HCT116 (cell line): Measurements from ENCODE around the gene CCDC69.

Source experiments
- CEBPB ChIP-seq: IDR thresholded peaks from 2 replicates; pipeline ENCODE4 v1.6.1; 2012; ENCODE audit warnings: low read depth
- EGR1 ChIP-seq: IDR thresholded peaks from 2 replicates; pipeline ENCODE4 v1.6.1; 2012; ENCODE audit warnings: low read depth
- EZH2 ChIP-seq: fragments of 200-600 bp; sonication (generic); IDR thresholded peaks from 2 replicates; pipeline ENCODE4 v1.6.1; 2017; ENCODE audit warnings: antibody characterized with exemption, mixed run types
- POLR2A ChIP-seq: IDR thresholded peaks from 2 replicates; pipeline ENCODE4 v1.7.0; 2011; ENCODE audit warnings: borderline replicate concordance; ENCODE audit not compliant: insufficient read depth, insufficient read length; ENCODE audit errors: extremely low read depth
- POLR2AphosphoS5 ChIP-seq: IDR thresholded peaks from 2 replicates; pipeline ENCODE4 v1.6.1; 2011; ENCODE audit warnings: mild to moderate bottlenecking, low read depth, low read length, moderate library complexity
- SIN3A ChIP-seq: IDR thresholded peaks from 2 replicates; pipeline ENCODE4 v1.6.1; 2012; ENCODE audit warnings: low read depth
- TCF7L2 ChIP-seq: IDR thresholded peaks from 2 replicates; pipeline ENCODE4 v1.7.0; 2011; ENCODE audit warnings: borderline replicate concordance, inconsistent platforms; ENCODE audit not compliant: insufficient read depth, insufficient read length; ENCODE audit errors: extremely low read depth
- YY1 ChIP-seq: IDR thresholded peaks from 2 replicates; pipeline ENCODE4 v1.6.1; 2011; ENCODE audit warnings: low read length, low read depth, moderate library complexity, mild to moderate bottlenecking; ENCODE audit not compliant: insufficient replicate concordance; ENCODE audit errors: extremely low read depth
- ZFX ChIP-seq: fragments of 450-650 bp; IDR thresholded peaks from 2 replicates; pipeline ENCODE4 v1.6.1; 2017
- ZNF274 ChIP-seq: fragments of 200-500 bp; sonication (Bioruptor generic); IDR thresholded peaks from 2 replicates; pipeline ENCODE4 v1.6.1; 2014; ENCODE audit warnings: mild to moderate bottlenecking, low read depth, low read length, inconsistent platforms
- TF ChIP-seq, protein P1 (sequence below): IDR thresholded peaks from 2 replicates; pipeline ENCODE4 v1.6.1; 2012
- TF ChIP-seq, protein P2 (sequence below), 3 experiments: fragments of 200-600 bp in 1 of 3; sonication (generic) in 1 of 3; IDR thresholded peaks in 2 of 3; conservative IDR thresholded peaks in 1 of 3; 2 replicates each; pipeline ENCODE4 v1.5.1; 2012 to 2017; ENCODE audit warnings: low read depth in 2 of 3, low read length in 2 of 3, antibody characterized with exemption in 1 of 3, borderline replicate concordance in 1 of 3, control low read depth in 1 of 3, mild to moderate bottlenecking in 1 of 3, mixed read lengths in 1 of 3, mixed run types in 1 of 3, moderate library complexity in 1 of 3; ENCODE audit not compliant: insufficient read depth in 1 of 3
- TF ChIP-seq, protein P3 (sequence below): IDR thresholded peaks from 2 replicates; pipeline ENCODE4 v1.6.1; 2012; ENCODE audit warnings: low read depth
- TF ChIP-seq, protein P4 (sequence below): IDR thresholded peaks from 2 replicates; pipeline ENCODE4 v1.6.1; 2012

DNA sequence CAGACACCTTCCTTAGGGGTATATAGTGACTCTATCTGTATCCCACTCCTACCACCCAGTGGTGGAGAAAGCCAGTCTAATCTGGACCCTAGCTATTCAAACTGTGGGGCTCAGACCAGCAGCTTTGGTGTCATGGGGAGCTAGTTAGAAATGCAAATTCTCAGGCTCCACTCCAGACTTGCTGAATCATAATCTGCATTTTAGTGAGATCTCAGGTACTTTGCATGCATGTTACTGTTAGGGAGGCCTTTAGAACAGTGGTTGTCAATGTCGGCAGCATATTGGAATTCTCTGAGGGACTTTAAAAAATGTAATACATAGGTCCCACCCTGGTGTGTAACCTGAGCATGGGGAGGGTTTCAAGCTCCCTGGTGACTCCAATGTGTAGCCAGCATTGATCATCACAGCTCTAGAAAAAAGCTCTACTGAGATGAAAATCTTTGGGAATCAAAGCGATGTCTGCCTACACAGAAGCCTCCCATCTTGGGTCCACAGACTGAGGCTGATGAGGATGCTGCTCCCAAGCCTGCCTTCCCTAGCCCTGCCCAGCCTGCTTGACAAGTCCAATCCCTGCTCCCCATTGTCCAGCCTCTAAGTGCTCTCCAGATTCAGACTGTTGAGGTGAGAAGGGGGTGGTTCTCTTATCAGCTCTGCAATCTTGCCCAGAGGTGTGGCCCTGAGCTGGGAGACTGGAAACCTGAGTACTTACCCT lies 17.2 kb upstream of the CCDC69 start:
- TF ChIP-seq POLR2AphosphoS5 = no peak
- TF ChIP-seq, protein P1, sequence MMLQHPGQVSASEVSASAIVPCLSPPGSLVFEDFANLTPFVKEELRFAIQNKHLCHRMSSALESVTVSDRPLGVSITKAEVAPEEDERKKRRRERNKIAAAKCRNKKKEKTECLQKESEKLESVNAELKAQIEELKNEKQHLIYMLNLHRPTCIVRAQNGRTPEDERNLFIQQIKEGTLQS = no peak
- no peak for TF ChIP-seq CEBPB
- TF ChIP-seq POLR2A = no peak
- TF ChIP-seq, protein P2, sequence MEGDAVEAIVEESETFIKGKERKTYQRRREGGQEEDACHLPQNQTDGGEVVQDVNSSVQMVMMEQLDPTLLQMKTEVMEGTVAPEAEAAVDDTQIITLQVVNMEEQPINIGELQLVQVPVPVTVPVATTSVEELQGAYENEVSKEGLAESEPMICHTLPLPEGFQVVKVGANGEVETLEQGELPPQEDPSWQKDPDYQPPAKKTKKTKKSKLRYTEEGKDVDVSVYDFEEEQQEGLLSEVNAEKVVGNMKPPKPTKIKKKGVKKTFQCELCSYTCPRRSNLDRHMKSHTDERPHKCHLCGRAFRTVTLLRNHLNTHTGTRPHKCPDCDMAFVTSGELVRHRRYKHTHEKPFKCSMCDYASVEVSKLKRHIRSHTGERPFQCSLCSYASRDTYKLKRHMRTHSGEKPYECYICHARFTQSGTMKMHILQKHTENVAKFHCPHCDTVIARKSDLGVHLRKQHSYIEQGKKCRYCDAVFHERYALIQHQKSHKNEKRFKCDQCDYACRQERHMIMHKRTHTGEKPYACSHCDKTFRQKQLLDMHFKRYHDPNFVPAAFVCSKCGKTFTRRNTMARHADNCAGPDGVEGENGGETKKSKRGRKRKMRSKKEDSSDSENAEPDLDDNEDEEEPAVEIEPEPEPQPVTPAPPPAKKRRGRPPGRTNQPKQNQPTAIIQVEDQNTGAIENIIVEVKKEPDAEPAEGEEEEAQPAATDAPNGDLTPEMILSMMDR (IDR thresholded peaks at IDR 0.05 in 2 of 3, conservative IDR thresholded peaks at IDR 0.05 in 1 of 3; ENCODE audit: borderline replicate concordance in 1 of 3, insufficient read depth in 1 of 3, low read depth in 2 of 3, low read length in 2 of 3) = no peak
- no peak for TF ChIP-seq EGR1
- no peak for TF ChIP-seq SIN3A
- no peak for TF ChIP-seq ZFX
- no peak for TF ChIP-seq EZH2
- TF ChIP-seq, protein P3, sequence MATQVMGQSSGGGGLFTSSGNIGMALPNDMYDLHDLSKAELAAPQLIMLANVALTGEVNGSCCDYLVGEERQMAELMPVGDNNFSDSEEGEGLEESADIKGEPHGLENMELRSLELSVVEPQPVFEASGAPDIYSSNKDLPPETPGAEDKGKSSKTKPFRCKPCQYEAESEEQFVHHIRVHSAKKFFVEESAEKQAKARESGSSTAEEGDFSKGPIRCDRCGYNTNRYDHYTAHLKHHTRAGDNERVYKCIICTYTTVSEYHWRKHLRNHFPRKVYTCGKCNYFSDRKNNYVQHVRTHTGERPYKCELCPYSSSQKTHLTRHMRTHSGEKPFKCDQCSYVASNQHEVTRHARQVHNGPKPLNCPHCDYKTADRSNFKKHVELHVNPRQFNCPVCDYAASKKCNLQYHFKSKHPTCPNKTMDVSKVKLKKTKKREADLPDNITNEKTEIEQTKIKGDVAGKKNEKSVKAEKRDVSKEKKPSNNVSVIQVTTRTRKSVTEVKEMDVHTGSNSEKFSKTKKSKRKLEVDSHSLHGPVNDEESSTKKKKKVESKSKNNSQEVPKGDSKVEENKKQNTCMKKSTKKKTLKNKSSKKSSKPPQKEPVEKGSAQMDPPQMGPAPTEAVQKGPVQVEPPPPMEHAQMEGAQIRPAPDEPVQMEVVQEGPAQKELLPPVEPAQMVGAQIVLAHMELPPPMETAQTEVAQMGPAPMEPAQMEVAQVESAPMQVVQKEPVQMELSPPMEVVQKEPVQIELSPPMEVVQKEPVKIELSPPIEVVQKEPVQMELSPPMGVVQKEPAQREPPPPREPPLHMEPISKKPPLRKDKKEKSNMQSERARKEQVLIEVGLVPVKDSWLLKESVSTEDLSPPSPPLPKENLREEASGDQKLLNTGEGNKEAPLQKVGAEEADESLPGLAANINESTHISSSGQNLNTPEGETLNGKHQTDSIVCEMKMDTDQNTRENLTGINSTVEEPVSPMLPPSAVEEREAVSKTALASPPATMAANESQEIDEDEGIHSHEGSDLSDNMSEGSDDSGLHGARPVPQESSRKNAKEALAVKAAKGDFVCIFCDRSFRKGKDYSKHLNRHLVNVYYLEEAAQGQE = no peak
- no peak for TF ChIP-seq TCF7L2
- TF ChIP-seq, protein P4, sequence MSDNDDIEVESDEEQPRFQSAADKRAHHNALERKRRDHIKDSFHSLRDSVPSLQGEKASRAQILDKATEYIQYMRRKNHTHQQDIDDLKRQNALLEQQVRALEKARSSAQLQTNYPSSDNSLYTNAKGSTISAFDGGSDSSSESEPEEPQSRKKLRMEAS = no peak
- no peak for TF ChIP-seq YY1
- TF ChIP-seq ZNF274 = no peak
